H1 (cell line): ENCODE measurements around the gene UNC119B. TPM values are rescaled to one million over a fixed set of nuclear protein-coding genes. Genes with fewer than 3 reads are reported as not detected.

Source experiments
- CTCF ChIA-PET: fragments of 300-600 bp; sonication (Branson Sonifier 250); formaldehyde crosslinking; loops from one replicate; lab custom pipeline; 2021; ENCODE audit not compliant: partially characterized antibody; lab: Charles Lee
- POLR2A ChIA-PET: fragments of 300-600 bp; sonication (Branson Sonifier 250); formaldehyde crosslinking; loops from one replicate; lab custom pipeline; 2021; ENCODE audit warnings: inconsistent platforms; ENCODE audit not compliant: partially characterized antibody; lab: Charles Lee
- DNase-seq, 2 experiments: peaks; one replicate each; pipeline versions ENCODE4 v3.0.0 to v3.0.0-alpha.2; 2010 to 2022; ENCODE audit warnings: low spot score in 2 of 2, low read depth in 1 of 2, mixed read lengths in 1 of 2
- FAIRE-seq: peaks from 2 replicates; lab custom pipeline; 2011; peaks lifted over from hg19 to GRCh38; lab: Jason Lieb, UNC
- H2AFZ ChIP-seq: 2 replicates; pipeline ENCODE4 v1.8.1; 2012; ENCODE audit warnings: low read length, inconsistent platforms
- H2AK5ac ChIP-seq: 2 replicates; pipeline ENCODE4 v1.6.1; 2013; ENCODE audit warnings: low read depth, low read length
- H2BK120ac ChIP-seq: replicated peaks from 2 replicates; pipeline ENCODE3; 2013; ENCODE audit warnings: low read depth, low read length, inconsistent platforms
- H2BK12ac ChIP-seq: 2 replicates; pipeline ENCODE4 v1.6.1; 2013; ENCODE audit warnings: low read depth, low read length
- H2BK15ac ChIP-seq: 2 replicates; pipeline ENCODE4 v1.6.1; 2013; ENCODE audit warnings: low read length
- H2BK20ac ChIP-seq: 2 replicates; pipeline ENCODE4 v1.6.1; 2013; ENCODE audit warnings: low read length
- H2BK5ac ChIP-seq: 2 replicates; pipeline ENCODE4 v1.6.1; 2013; ENCODE audit warnings: low read depth, low read length
- H3K14ac ChIP-seq: 2 replicates; pipeline ENCODE4 v1.6.1; 2013; ENCODE audit warnings: inconsistent platforms; ENCODE audit not compliant: insufficient read length
- H3K18ac ChIP-seq: 2 replicates; pipeline ENCODE4 v1.6.1; 2013; ENCODE audit warnings: low read length; ENCODE audit errors: extremely low read depth
- H3K23ac ChIP-seq: 2 replicates; pipeline ENCODE4 v1.6.1; 2013; ENCODE audit warnings: inconsistent platforms; ENCODE audit not compliant: insufficient read length
- H3K23me2 ChIP-seq: 2 replicates; pipeline ENCODE4 v1.6.1; 2013; ENCODE audit warnings: low read depth, low read length
- H3K27ac ChIP-seq: 2 replicates; pipeline ENCODE4 v1.6.1; 2011; ENCODE audit warnings: low read depth, low read length, inconsistent platforms
- H3K27me3 ChIP-seq, 4 experiments: replicated peaks in 1 of 4; 1 replicate in 1 of 4; 2 replicates in 3 of 4; pipeline versions ENCODE4 v1.6.1 to v1.8.1; 2011 to 2013; ENCODE audit warnings: low read length in 3 of 4, mild to moderate bottlenecking in 3 of 4, inconsistent platforms in 2 of 4, mixed read lengths in 2 of 4, moderate library complexity in 1 of 4; ENCODE audit not compliant: control insufficient read depth in 3 of 4, insufficient read depth in 3 of 4; ENCODE audit errors: extremely low read depth in 1 of 4
- H3K36me3 ChIP-seq, 4 experiments: 2 replicates each; pipeline versions ENCODE4 v1.6.1 to v1.8.1; 2011 to 2013; ENCODE audit warnings: mild to moderate bottlenecking in 4 of 4, low read length in 3 of 4, moderate library complexity in 2 of 4, control low read depth in 1 of 4, inconsistent platforms in 1 of 4; ENCODE audit not compliant: insufficient read depth in 4 of 4, control insufficient read depth in 2 of 4
- H3K4ac ChIP-seq: replicated peaks from 2 replicates; pipeline ENCODE3; 2013; ENCODE audit warnings: low read length, low read depth, mixed read lengths, inconsistent platforms; ENCODE audit not compliant: insufficient read length
- H3K4me1 ChIP-seq, 4 experiments: replicated peaks in 1 of 4; 1 replicate in 1 of 4; 2 replicates in 3 of 4; pipeline versions ENCODE4 v1.6.1 to v1.8.1; 2011 to 2013; ENCODE audit warnings: low read length in 3 of 4, inconsistent platforms in 2 of 4, mixed read lengths in 1 of 4; ENCODE audit not compliant: insufficient read depth in 4 of 4, control insufficient read depth in 3 of 4
- H3K4me2 ChIP-seq, 2 experiments: 2 replicates each; pipeline versions ENCODE4 v1.6.1 to v1.8.1; 2011 to 2013; ENCODE audit warnings: low read depth in 2 of 2, low read length in 2 of 2, control low read depth in 1 of 2, inconsistent platforms in 1 of 2, mild to moderate bottlenecking in 1 of 2; ENCODE audit not compliant: insufficient read depth in 1 of 2
- H3K4me3 ChIP-seq, 4 experiments: fragments of 200-600, 300-600 bp in 1 of 4; sonication (generic), shearing (Covaris generic), sonication (Bioruptor Twin) in 1 of 4; 2 replicates each; pipeline versions ENCODE4 v1.5.1 to v1.8.1; 2011 to 2016; ENCODE audit warnings: low read length in 4 of 4, low read depth in 3 of 4, control low read depth in 2 of 4, inconsistent platforms in 2 of 4, mild to moderate bottlenecking in 2 of 4, mixed read lengths in 1 of 4, moderate library complexity in 1 of 4; ENCODE audit not compliant: insufficient read depth in 2 of 4; ENCODE audit errors: extremely low read depth in 1 of 4
- H3K56ac ChIP-seq: replicated peaks from 2 replicates; pipeline ENCODE3; 2013; ENCODE audit warnings: low read depth, mild to moderate bottlenecking, mixed read lengths, low read length, inconsistent platforms; ENCODE audit not compliant: insufficient read length
- H3K79me1 ChIP-seq: 2 replicates; pipeline ENCODE4 v1.6.1; 2013; ENCODE audit warnings: low read depth, low read length, control low read depth
- H3K79me2 ChIP-seq, 2 experiments: 2 replicates each; pipeline versions ENCODE4 v1.6.1 to v1.8.1; 2012 to 2013; ENCODE audit warnings: low read length in 2 of 2, mild to moderate bottlenecking in 2 of 2, inconsistent platforms in 1 of 2; ENCODE audit not compliant: insufficient read depth in 2 of 2, control insufficient read depth in 1 of 2
- H3K9ac ChIP-seq, 4 experiments: replicated peaks in 1 of 4; 1 replicate in 1 of 4; 2 replicates in 3 of 4; pipeline versions ENCODE4 v1.6.1 to v1.8.1; 2011 to 2013; ENCODE audit warnings: low read depth in 3 of 4, low read length in 3 of 4, control low read depth in 2 of 4, mild to moderate bottlenecking in 2 of 4, moderate library complexity in 2 of 4, inconsistent platforms in 1 of 4; ENCODE audit errors: extremely low read depth in 1 of 4
- H3K9me3 ChIP-seq, 2 experiments: 2 replicates each; pipeline versions ENCODE4 v1.6.1 to v1.8.1; 2012 to 2013; ENCODE audit warnings: mild to moderate bottlenecking in 2 of 2, moderate library complexity in 2 of 2, control low read depth in 1 of 2, inconsistent platforms in 1 of 2, low read depth in 1 of 2, low read length in 1 of 2, mixed read lengths in 1 of 2; ENCODE audit not compliant: insufficient read depth in 2 of 2
- H4K20me1 ChIP-seq, 2 experiments: replicated peaks in 1 of 2; 2 replicates each; pipeline versions ENCODE3 to v1.8.1; 2011 to 2013; ENCODE audit warnings: inconsistent platforms in 2 of 2, low read length in 2 of 2, mild to moderate bottlenecking in 1 of 2; ENCODE audit not compliant: insufficient read depth in 2 of 2, control insufficient read depth in 1 of 2
- H4K5ac ChIP-seq: 2 replicates; pipeline ENCODE4 v1.6.1; 2013; ENCODE audit warnings: low read length, low read depth, mixed read lengths, inconsistent platforms; ENCODE audit not compliant: insufficient read length
- H4K8ac ChIP-seq: 2 replicates; pipeline ENCODE4 v1.8.0; 2013; ENCODE audit warnings: mild to moderate bottlenecking, moderate library complexity, low read length, inconsistent platforms; ENCODE audit not compliant: insufficient read depth; ENCODE audit errors: extremely low read depth
- H4K91ac ChIP-seq: replicated peaks from 2 replicates; pipeline ENCODE3; 2013; ENCODE audit warnings: low read length, mixed read lengths, inconsistent platforms; ENCODE audit not compliant: insufficient read length
- KDM4A ChIP-seq: IDR thresholded peaks from one replicate; pipeline ENCODE4 v1.7.1; 2012; ENCODE audit warnings: low read depth, mild to moderate bottlenecking, moderate library complexity, low read length, inconsistent platforms; ENCODE audit not compliant: severe bottlenecking
- POU5F1 ChIP-seq: IDR thresholded peaks from 2 replicates; pipeline ENCODE4 v1.6.1; 2011; ENCODE audit warnings: low read depth, mild to moderate bottlenecking, low read length, moderate library complexity
- RAD21 ChIP-seq, 2 experiments: IDR thresholded peaks in 1 of 2; conservative IDR thresholded peaks in 1 of 2; 2 replicates each; pipeline ENCODE4 v1.6.1; 2011; ENCODE audit warnings: low read depth in 2 of 2, low read length in 2 of 2, improper control_type of control experiment in 1 of 2, inconsistent platforms in 1 of 2, mild to moderate bottlenecking in 1 of 2, moderate library complexity in 1 of 2
- SIRT6 ChIP-seq: IDR thresholded peaks from one replicate; pipeline ENCODE4 v1.7.1; 2012; ENCODE audit warnings: low read length, inconsistent platforms
- TAF7 ChIP-seq: optimal IDR thresholded peaks from 2 replicates; pipeline ENCODE3; 2011; ENCODE audit warnings: low read depth, mild to moderate bottlenecking, inconsistent platforms, low read length, moderate library complexity, borderline replicate concordance
- WGBS, 2 experiments: shearing (Covaris generic) in 1 of 2; methylation state at CpG; one replicate each; pipeline versions ENCODE4 v1.1.6 to v1.1.7; 2013 to 2015; ENCODE audit warnings: low lambda C conversion rate in 2 of 2, mixed read lengths in 2 of 2, inconsistent platforms in 1 of 2, low coverage in 1 of 2, missing lambda C conversion rate in 1 of 2; ENCODE audit not compliant: insufficient replicate concordance in 2 of 2, insufficient coverage in 1 of 2, insufficient read length in 1 of 2; ENCODE audit errors: extremely low coverage in 1 of 2, missing lambda C conversion rate in 1 of 2; 5-methylcytosine and 5-hydroxymethylcytosine counted together
- polyA plus RNA-seq, 7 experiments: library from polyadenylated mRNA; depleted of rRNA in 3 of 7; stranded (reverse) in 5 of 7; unstranded in 2 of 7; fragments of >200 nt in 5 of 7; fragments of 200-250 nt in 2 of 7; gene quantifications; 1 replicate in 5 of 7; 2 replicates in 1 of 7; 4 replicates in 1 of 7; pipeline versions ENCODE4 v1.2.1 to v1.2.3, GENCODE V29; 2011 to 2013; ENCODE audit warnings: missing spikeins in 2 of 7, mixed read lengths in 2 of 7
- total RNA-seq: library from RNA; stranded (reverse); fragmentation: NEBNext Ultra II Directional; extraction: Animal tissue kit (Norgen Biotek cat#: 25700); gene quantifications from 2 replicates; pipeline ENCODE4 v1.2.1, GENCODE V29; 2021
- TF ChIP-seq, protein P1 (sequence below): IDR thresholded peaks from 2 replicates; pipeline ENCODE4 v1.6.1; 2012; ENCODE audit warnings: low read length, inconsistent platforms

UNC119B gene
- total and polyA plus RNA-seq, 2 of the 8 experiments (the other 6 are each of a cell fraction or from before 2014, with no cell fraction given): 40.5 to 50.1 TPM

DNA sequence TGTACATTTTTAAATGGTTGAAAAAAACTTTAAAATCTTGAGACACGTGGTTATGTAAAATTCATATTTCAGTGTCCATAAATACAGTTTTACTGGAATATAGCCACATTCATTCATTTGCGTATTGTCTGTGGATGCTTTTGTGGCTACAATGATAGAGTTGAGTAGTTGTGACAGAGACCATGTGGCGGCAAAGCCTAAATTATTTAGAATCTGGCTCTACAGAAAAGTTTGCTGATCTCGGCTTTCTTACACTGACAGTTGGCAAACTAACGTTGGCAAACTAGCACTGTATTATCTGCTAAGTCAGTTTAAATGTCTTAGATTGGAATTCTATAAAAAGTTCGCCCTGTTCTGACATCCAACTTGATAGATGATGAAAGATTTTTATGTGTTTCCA is 2.4 kb downstream of the UNC119B start:
- WGBS, 2 experiments: 89% methylated on average over 6 of the region's 6 CpGs; no CpG with 5 or more reads in 1 of the 2 experiments
- Histone ChIP-seq H3K14ac (no peak overlapping the region), H2BK15ac (no peak overlapping the region), H3K9ac (no peak overlapping the region), H3K27me3 (no peaks in the 10 kb centered on the region), H2BK12ac (no peak overlapping the region), H2AK5ac (no peak overlapping the region), H2BK120ac (no peak overlapping the region), H3K27ac (no peak overlapping the region), H3K56ac (no peak overlapping the region), H4K8ac (no peak overlapping the region), H3K79me1 (peaks cover 13% of the 10 kb centered on the region), H3K4ac (no peak overlapping the region), H3K79me2 (peaks cover 0 to 28% of the 10 kb centered on the region in 2 experiments; a peak in 2 of 4 replicates), H3K18ac (no peak overlapping the region), H3K9me3 (no peaks in the 10 kb centered on the region), H4K91ac (no peak overlapping the region), H3K4me2 (no peak overlapping the region), H3K23me2 (peaks cover 5% of the 10 kb centered on the region; the same call in 1 of the 2 replicates), H4K20me1 (peaks cover 2 to 6% of the 10 kb centered on the region in 2 experiments), H3K23ac (no peak overlapping the region), H2BK5ac (no peak overlapping the region), H2BK20ac (no peak overlapping the region), H4K5ac (no peak overlapping the region), H2AFZ (no peak overlapping the region), H3K4me1 (peaks cover 5 to 13% (median 9%) of the 10 kb centered on the region in 4 experiments; a peak in 6 of 7 replicates), H3K36me3 (peaks cover 16 to 43% (median 30%) of the 10 kb centered on the region in 4 experiments), H3K4me3 (no peak overlapping the region)
- DNase-seq (no peak), FAIRE-seq (no peak)
- CTCF ChIA-PET: interaction anchor here (1.0 to 5.4 kb wide), 4 partner anchors 65 to 260 kb away, joined by 3 to 56 read pairs (median 5); partner anchors contain the start of gene POP5
- POLR2A ChIA-PET: interaction anchor here (1.2 to 5.4 kb wide), 4 partner anchors 13 to 132 kb away, joined by 3 to 42 read pairs (median 6); partner anchors contain the start of genes ACADS and MLEC
- TF ChIP-seq KDM4A: no peak
- TF ChIP-seq POU5F1: no peak
- TF ChIP-seq, protein P1, sequence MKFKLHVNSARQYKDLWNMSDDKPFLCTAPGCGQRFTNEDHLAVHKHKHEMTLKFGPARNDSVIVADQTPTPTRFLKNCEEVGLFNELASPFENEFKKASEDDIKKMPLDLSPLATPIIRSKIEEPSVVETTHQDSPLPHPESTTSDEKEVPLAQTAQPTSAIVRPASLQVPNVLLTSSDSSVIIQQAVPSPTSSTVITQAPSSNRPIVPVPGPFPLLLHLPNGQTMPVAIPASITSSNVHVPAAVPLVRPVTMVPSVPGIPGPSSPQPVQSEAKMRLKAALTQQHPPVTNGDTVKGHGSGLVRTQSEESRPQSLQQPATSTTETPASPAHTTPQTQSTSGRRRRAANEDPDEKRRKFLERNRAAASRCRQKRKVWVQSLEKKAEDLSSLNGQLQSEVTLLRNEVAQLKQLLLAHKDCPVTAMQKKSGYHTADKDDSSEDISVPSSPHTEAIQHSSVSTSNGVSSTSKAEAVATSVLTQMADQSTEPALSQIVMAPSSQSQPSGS: no peak
- no peak for TF ChIP-seq RAD21 (IDR thresholded peaks at IDR 0.05 in 1 of 2, conservative IDR thresholded peaks at IDR 0.05 in 1 of 2; ENCODE audit: low read depth in 2 of 2, low read length in 2 of 2)
- no peak for TF ChIP-seq TAF7
- no peak for TF ChIP-seq SIRT6
